HepG2 (cell line): ENCODE results near the gene LCN1.

ENCODE experiments used
- TCF12 ChIP-seq, 2 experiments: fragments of 450-650 bp in 1 of 2; sonication (generic) in 1 of 2; formaldehyde crosslinking in 1 of 2; IDR thresholded peaks; 2 replicates each; pipeline versions ENCODE4 v1.6.1 to v1.8.0; 2017 to 2022; ENCODE audit warnings: antibody characterized with exemption in 1 of 2, mild to moderate bottlenecking in 1 of 2, missing genetic modification reagents in 1 of 2, moderate library complexity in 1 of 2
- YY1 ChIP-seq: IDR thresholded peaks from 2 replicates; pipeline ENCODE4 v1.6.1; 2011; ENCODE audit warnings: low read length, low read depth, moderate library complexity, mild to moderate bottlenecking; ENCODE audit not compliant: insufficient read depth, insufficient replicate concordance
- TF ChIP-seq, protein P1 (sequence below): sonication (generic); formaldehyde crosslinking; IDR thresholded peaks from 2 replicates; pipeline ENCODE4 v1.5.0; 2020; ENCODE audit warnings: mild to moderate bottlenecking, missing genetic modification reagents, moderate library complexity

DNA sequence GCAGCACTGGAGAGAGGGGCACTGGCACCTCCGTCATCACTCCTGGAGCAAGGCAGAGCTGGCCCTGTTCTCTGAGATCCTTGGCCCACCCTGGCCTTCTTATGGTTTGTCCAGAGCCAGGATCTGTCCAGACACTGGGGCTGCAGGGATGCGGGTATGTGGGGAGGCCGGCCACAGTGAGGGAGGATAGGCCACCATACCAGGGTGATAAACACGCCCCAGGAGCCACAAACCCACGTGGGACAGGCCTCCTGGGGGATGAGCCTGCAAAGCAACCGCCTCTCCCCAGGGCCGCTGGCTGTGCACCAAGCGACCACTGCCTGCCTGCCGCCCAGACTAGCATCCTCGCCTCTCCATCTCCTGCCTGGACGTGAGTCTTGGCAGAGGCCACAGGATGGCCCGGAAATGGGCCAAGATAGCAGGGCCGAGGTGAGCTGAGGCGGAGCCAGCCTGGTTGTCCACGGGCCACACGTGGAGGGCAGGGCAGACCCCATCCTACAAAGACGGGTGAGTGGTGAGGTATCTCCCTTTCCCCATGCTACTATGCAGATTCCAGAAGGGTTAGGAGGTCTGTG lies 29.2 kb downstream of the LCN1 start:
- TF ChIP-seq TCF12 (IDR thresholded peaks at IDR 0.05) (no peak), TCF12 (CRISPR knock-in tag; IDR thresholded peaks at IDR 0.05) (no peak), YY1 (no peak)
- TF ChIP-seq, protein P1, sequence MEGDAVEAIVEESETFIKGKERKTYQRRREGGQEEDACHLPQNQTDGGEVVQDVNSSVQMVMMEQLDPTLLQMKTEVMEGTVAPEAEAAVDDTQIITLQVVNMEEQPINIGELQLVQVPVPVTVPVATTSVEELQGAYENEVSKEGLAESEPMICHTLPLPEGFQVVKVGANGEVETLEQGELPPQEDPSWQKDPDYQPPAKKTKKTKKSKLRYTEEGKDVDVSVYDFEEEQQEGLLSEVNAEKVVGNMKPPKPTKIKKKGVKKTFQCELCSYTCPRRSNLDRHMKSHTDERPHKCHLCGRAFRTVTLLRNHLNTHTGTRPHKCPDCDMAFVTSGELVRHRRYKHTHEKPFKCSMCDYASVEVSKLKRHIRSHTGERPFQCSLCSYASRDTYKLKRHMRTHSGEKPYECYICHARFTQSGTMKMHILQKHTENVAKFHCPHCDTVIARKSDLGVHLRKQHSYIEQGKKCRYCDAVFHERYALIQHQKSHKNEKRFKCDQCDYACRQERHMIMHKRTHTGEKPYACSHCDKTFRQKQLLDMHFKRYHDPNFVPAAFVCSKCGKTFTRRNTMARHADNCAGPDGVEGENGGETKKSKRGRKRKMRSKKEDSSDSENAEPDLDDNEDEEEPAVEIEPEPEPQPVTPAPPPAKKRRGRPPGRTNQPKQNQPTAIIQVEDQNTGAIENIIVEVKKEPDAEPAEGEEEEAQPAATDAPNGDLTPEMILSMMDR (CRISPR knock-in tag): no peak
